HepG2 (cell line): ENCODE results near the gene ACSF3. TPM values are rescaled to one million over a fixed set of nuclear protein-coding genes. Genes with fewer than 3 reads are reported as not detected.

Experiments
- ARHGAP35 ChIP-seq: sonication (generic); formaldehyde crosslinking; IDR thresholded peaks from 2 replicates; pipeline ENCODE4 v1.9.0; 2022; ENCODE audit warnings: mild to moderate bottlenecking, inconsistent platforms, moderate library complexity, missing genetic modification reagents, borderline replicate concordance
- CAMTA2 ChIP-seq: sonication (generic); formaldehyde crosslinking; IDR thresholded peaks from 2 replicates; pipeline ENCODE4 v1.4.0; 2020; ENCODE audit warnings: mild to moderate bottlenecking, missing genetic modification reagents, borderline replicate concordance
- FOXO1 ChIP-seq: sonication (generic); formaldehyde crosslinking; IDR thresholded peaks from 2 replicates; pipeline ENCODE4 v1.4.0; 2020; ENCODE audit warnings: missing genetic modification reagents
- GATA4 ChIP-seq: sonication (generic); IDR thresholded peaks from 2 replicates; pipeline ENCODE4 v1.6.1; 2016; ENCODE audit warnings: antibody characterized with exemption, low read depth, borderline replicate concordance
- HOXD1 ChIP-seq: sonication (generic); formaldehyde crosslinking; IDR thresholded peaks from 2 replicates; pipeline ENCODE4 v1.5.0; 2020; ENCODE audit warnings: missing genetic modification reagents
- IRF2 ChIP-seq: IDR thresholded peaks from 2 replicates; pipeline ENCODE4 v1.6.1; 2018; ENCODE audit warnings: missing genetic modification reagents, missing compliant biosample characterization
- KDM6A ChIP-seq: IDR thresholded peaks from 2 replicates; pipeline ENCODE4 v1.6.1; 2016; ENCODE audit warnings: low read depth
- KLF13 ChIP-seq: sonication (generic); formaldehyde crosslinking; IDR thresholded peaks from 2 replicates; pipeline ENCODE4 v1.4.0; 2020; ENCODE audit warnings: mild to moderate bottlenecking, missing genetic modification reagents
- KMT2A ChIP-seq: sonication (generic); formaldehyde crosslinking; IDR thresholded peaks from 2 replicates; pipeline ENCODE4 v1.4.0; 2020; ENCODE audit warnings: missing genetic modification reagents
- MTF2 ChIP-seq: sonication (generic); formaldehyde crosslinking; IDR thresholded peaks from 2 replicates; pipeline ENCODE4 v1.5.0; 2020; ENCODE audit warnings: missing genetic modification reagents, borderline replicate concordance
- MYC ChIP-seq: sonication (generic); formaldehyde crosslinking; IDR thresholded peaks from 2 replicates; pipeline ENCODE4 v1.9.0; 2021; ENCODE audit warnings: missing genetic modification reagents, borderline replicate concordance
- RARG ChIP-seq: sonication (generic); formaldehyde crosslinking; IDR thresholded peaks from 2 replicates; pipeline ENCODE4 v1.4.0; 2020; ENCODE audit warnings: low read depth, mild to moderate bottlenecking, missing genetic modification reagents
- SIX4 ChIP-seq: sonication (generic); formaldehyde crosslinking; IDR thresholded peaks from 2 replicates; pipeline ENCODE4 v1.4.0; 2020; ENCODE audit warnings: missing genetic modification reagents
- ZBTB8A ChIP-seq: sonication (generic); formaldehyde crosslinking; IDR thresholded peaks from 2 replicates; pipeline ENCODE4 v1.4.0; 2020; ENCODE audit warnings: mild to moderate bottlenecking, low read depth, missing genetic modification reagents, borderline replicate concordance
- ZEB1 ChIP-seq: IDR thresholded peaks from 2 replicates; pipeline ENCODE4 v1.6.1; 2012; ENCODE audit warnings: mild to moderate bottlenecking, low read depth, inconsistent platforms; ENCODE audit not compliant: insufficient replicate concordance
- ZNF260 ChIP-seq: sonication (generic); formaldehyde crosslinking; IDR thresholded peaks from 2 replicates; pipeline ENCODE4 v1.4.0; 2020; ENCODE audit warnings: missing genetic modification reagents, low read depth, mild to moderate bottlenecking, borderline replicate concordance
- ZNF496 ChIP-seq: sonication (generic); formaldehyde crosslinking; IDR thresholded peaks from 2 replicates; pipeline ENCODE4 v1.8.1; 2023; ENCODE audit warnings: mild to moderate bottlenecking, moderate library complexity, missing genetic modification reagents; ENCODE audit not compliant: insufficient replicate concordance
- ZNF660 ChIP-seq: sonication (generic); formaldehyde crosslinking; IDR thresholded peaks from 2 replicates; pipeline ENCODE4 v1.5.1; 2020; ENCODE audit warnings: mild to moderate bottlenecking, low read depth, missing genetic modification reagents, borderline replicate concordance
- ZNF737 ChIP-seq: sonication (generic); formaldehyde crosslinking; IDR thresholded peaks from 2 replicates; pipeline ENCODE4 v1.5.0; 2020; ENCODE audit warnings: missing genetic modification reagents, mild to moderate bottlenecking, borderline replicate concordance
- polyA plus RNA-seq, 8 experiments: library from polyadenylated mRNA; depleted of rRNA in 3 of 8; stranded (reverse) in 7 of 8; unstranded in 1 of 8; fragments of >200 nt; fragmentation: Illumina TruSeq in 4 of 8; extraction: Trizol in 4 of 8; gene quantifications; 2 replicates each; pipeline versions ENCODE4 v1.2.1 to v1.2.3, GENCODE V29; 2011 to 2016; ENCODE audit warnings: low read depth in 4 of 8, missing spikeins in 1 of 8, mixed read lengths in 1 of 8; ENCODE audit not compliant: insufficient read depth in 1 of 8
- total RNA-seq, 5 experiments: library from RNA; depleted of rRNA; stranded (reverse); fragments of >200 nt; fragmentation: Illumina TruSeq; extraction: Trizol; gene quantifications; 2 replicates each; pipeline ENCODE4 v1.2.3, GENCODE V29; 2016; ENCODE audit warnings: low read depth in 1 of 5
- TF ChIP-seq, protein P1 (sequence below): sonication (generic); formaldehyde crosslinking; IDR thresholded peaks from 2 replicates; pipeline ENCODE4 v1.5.0; 2020; ENCODE audit warnings: missing genetic modification reagents, mild to moderate bottlenecking, borderline replicate concordance
- TF ChIP-seq, protein P2 (sequence below): sonication (generic); formaldehyde crosslinking; IDR thresholded peaks from 2 replicates; pipeline ENCODE4 v1.5.1; 2020; ENCODE audit warnings: missing genetic modification reagents, mild to moderate bottlenecking, borderline replicate concordance
- TF ChIP-seq, protein P3 (sequence below): IDR thresholded peaks from 2 replicates; pipeline ENCODE4 v1.6.1; 2016; ENCODE audit warnings: missing compliant biosample characterization, missing genetic modification reagents, borderline replicate concordance
- TF ChIP-seq, protein P4 (sequence below): sonication (generic); formaldehyde crosslinking; IDR thresholded peaks from 2 replicates; pipeline ENCODE4 v1.4.0; 2020; ENCODE audit warnings: missing genetic modification reagents
- TF ChIP-seq, protein P5 (sequence below): sonication (generic); formaldehyde crosslinking; IDR thresholded peaks from 2 replicates; pipeline ENCODE4 v1.8.1; 2023; ENCODE audit warnings: mild to moderate bottlenecking, missing genetic modification reagents

ACSF3 gene
- total and polyA plus RNA-seq, 2 of the 13 experiments (the other 11 are each of a cell fraction or from before 2014, with no cell fraction given) = 14.9 to 30.6 TPM

DNA sequence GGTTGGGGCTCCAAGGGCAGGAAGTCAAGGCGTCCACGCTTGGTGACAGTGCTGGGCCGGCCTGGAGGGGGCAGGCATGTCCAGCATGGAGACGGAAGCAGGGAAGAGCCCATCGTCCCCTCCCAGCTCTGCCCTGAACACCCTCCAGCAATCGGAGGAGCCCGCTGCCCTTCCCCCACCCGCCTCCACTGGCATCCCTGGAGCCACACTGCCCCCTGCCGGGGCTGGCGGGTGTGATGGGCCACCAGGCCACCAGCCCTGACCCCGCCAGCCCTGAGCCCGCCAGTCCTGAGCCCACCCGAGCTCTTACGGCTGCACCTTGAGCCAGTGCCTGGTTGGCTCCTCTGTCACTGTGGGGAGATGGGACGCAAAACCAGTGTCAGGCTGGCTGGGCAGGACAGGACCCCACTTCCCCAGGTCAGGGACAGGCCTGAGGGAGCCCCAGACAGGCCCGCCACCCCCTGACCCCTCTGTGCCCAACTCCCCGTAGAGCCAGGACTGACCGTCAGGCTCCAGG is 73.8 kb downstream of the ACSF3 start (continued):
- TF ChIP-seq, protein P1, sequence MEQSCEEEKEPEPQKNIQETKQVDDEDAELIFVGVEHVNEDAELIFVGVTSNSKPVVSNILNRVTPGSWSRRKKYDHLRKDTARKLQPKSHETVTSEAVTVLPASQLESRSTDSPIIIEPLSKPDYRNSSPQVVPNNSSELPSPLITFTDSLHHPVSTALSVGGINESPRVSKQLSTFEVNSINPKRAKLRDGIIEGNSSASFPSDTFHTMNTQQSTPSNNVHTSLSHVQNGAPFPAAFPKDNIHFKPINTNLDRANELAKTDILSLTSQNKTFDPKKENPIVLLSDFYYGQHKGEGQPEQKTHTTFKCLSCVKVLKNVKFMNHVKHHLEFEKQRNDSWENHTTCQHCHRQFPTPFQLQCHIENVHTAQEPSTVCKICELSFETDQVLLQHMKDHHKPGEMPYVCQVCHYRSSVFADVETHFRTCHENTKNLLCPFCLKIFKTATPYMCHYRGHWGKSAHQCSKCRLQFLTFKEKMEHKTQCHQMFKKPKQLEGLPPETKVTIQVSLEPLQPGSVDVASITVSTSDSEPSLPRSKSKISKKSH (CRISPR knock-in tag) = peak; percentile 59; the same call in 1 of the 2 replicates
- TF ChIP-seq KMT2A (CRISPR knock-in tag) = peak; percentile 60
- TF ChIP-seq RARG = no peak
- TF ChIP-seq CAMTA2 (CRISPR knock-in tag) = 0 out of 2 replicates have a peak, but pooled peaks have one; percentile 63
- TF ChIP-seq ZNF660 (CRISPR knock-in tag) = no peak
- TF ChIP-seq, protein P2, sequence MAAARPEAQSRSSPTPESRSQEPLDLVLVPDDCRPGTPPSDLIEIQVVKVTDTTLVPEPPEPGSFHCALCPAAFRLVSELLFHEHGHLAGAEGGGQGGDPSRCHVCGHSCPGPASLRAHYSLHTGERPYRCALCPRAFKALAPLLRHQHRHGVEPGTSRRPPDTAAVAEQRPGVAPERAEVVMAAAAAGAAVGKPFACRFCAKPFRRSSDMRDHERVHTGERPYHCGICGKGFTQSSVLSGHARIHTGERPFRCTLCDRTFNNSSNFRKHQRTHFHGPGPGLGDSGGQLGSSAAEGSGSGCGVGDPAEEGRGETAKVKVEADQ (CRISPR knock-in tag) = peak; percentile 69; the same call in 1 of the 2 replicates
- TF ChIP-seq GATA4 = no peak
- peak; percentile 77 for TF ChIP-seq IRF2
- 0 out of 2 replicates have a peak, but pooled peaks have one; percentile 23 for TF ChIP-seq SIX4 (CRISPR knock-in tag)
- no peak; the same call in 1 of the 2 replicates for TF ChIP-seq HOXD1 (CRISPR knock-in tag)
- TF ChIP-seq, protein P3, sequence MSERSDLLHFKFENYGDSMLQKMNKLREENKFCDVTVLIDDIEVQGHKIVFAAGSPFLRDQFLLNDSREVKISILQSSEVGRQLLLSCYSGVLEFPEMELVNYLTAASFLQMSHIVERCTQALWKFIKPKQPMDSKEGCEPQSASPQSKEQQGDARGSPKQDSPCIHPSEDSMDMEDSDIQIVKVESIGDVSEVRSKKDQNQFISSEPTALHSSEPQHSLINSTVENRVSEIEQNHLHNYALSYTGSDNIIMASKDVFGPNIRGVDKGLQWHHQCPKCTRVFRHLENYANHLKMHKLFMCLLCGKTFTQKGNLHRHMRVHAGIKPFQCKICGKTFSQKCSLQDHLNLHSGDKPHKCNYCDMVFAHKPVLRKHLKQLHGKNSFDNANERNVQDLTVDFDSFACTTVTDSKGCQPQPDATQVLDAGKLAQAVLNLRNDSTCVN (CRISPR knock-in tag) = peak; percentile 89; the same call in 1 of the 2 replicates
- peak; percentile 70; the same call in 1 of the 2 replicates for TF ChIP-seq KLF13
- 0 out of 2 replicates have a peak, but pooled peaks have one; percentile 67 for TF ChIP-seq ARHGAP35
- TF ChIP-seq, protein P4, sequence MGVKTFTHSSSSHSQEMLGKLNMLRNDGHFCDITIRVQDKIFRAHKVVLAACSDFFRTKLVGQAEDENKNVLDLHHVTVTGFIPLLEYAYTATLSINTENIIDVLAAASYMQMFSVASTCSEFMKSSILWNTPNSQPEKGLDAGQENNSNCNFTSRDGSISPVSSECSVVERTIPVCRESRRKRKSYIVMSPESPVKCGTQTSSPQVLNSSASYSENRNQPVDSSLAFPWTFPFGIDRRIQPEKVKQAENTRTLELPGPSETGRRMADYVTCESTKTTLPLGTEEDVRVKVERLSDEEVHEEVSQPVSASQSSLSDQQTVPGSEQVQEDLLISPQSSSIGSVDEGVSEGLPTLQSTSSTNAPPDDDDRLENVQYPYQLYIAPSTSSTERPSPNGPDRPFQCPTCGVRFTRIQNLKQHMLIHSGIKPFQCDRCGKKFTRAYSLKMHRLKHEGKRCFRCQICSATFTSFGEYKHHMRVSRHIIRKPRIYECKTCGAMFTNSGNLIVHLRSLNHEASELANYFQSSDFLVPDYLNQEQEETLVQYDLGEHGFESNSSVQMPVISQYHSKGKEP (CRISPR knock-in tag) = peak; percentile 75; the same call in 1 of the 2 replicates
- peak; percentile 33 for TF ChIP-seq ZEB1
- peak; percentile 99; the same call in 1 of the 2 replicates for TF ChIP-seq MTF2 (CRISPR knock-in tag)
- no peak for TF ChIP-seq ZBTB8A (CRISPR knock-in tag)
- TF ChIP-seq ZNF260 (CRISPR knock-in tag) = no peak
- no peak for TF ChIP-seq ZNF496
- TF ChIP-seq ZNF737 = no peak
- TF ChIP-seq KDM6A (CRISPR knock-in tag) = no peak; the same call in 1 of the 2 replicates
- TF ChIP-seq, protein P5, sequence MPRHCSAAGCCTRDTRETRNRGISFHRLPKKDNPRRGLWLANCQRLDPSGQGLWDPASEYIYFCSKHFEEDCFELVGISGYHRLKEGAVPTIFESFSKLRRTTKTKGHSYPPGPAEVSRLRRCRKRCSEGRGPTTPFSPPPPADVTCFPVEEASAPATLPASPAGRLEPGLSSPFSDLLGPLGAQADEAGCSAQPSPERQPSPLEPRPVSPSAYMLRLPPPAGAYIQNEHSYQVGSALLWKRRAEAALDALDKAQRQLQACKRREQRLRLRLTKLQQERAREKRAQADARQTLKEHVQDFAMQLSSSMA (CRISPR knock-in tag) = no peak
- peak; percentile 76; the same call in 1 of the 2 replicates for TF ChIP-seq FOXO1 (CRISPR knock-in tag)
- peak; percentile 77 for TF ChIP-seq MYC (CRISPR knock-in tag)
